Panc1 (cell line): ENCODE results near the gene DPH2. TPM values are rescaled to one million over a fixed set of nuclear protein-coding genes. Genes with fewer than 3 reads are reported as not detected.

Source experiments
- ATAC-seq: fragments of 200-7000 bp; cut with Tn5 transposase; 2 replicates; pipeline ENCODE4 v1.9.1; 2020; ENCODE audit warnings: mild to moderate bottlenecking, moderate library complexity
- BruUV-seq: library from RNA; stranded (reverse); fragments of 400-500 nt; replicated peaks from 2 replicates; lab custom pipeline; 2021; lab: Mats Ljungman, UMichigan
- CTCF ChIA-PET: fragments of 300-600 bp; sonication (Branson Sonifier 250); formaldehyde crosslinking; loops from one replicate; lab custom pipeline; 2022; ENCODE audit warnings: antibody characterized with exemption; lab: Charles Lee
- POLR2A ChIA-PET: fragments of 300-600 bp; sonication (Branson Sonifier 250); formaldehyde crosslinking; loops from one replicate; lab custom pipeline; 2022; ENCODE audit warnings: antibody characterized with exemption; lab: Charles Lee
- DNase-seq: peaks from one replicate; pipeline ENCODE4 v3.0.0-alpha.2; 2010; ENCODE audit warnings: low read depth, low spot score
- H3K27ac ChIP-seq: 2 replicates; pipeline ENCODE4 v1.5.1; 2011; ENCODE audit warnings: mild to moderate bottlenecking, low read length, inconsistent platforms
- H3K27me3 ChIP-seq: fragments of 200-500 bp; sonication (Bioruptor generic); 2 replicates; pipeline ENCODE4 v1.6.0; 2014; ENCODE audit warnings: low read length, inconsistent platforms; ENCODE audit not compliant: control insufficient read depth, insufficient read depth
- H3K36me3 ChIP-seq: fragments of 200-500 bp; sonication (Bioruptor generic); 2 replicates; pipeline ENCODE4 v1.5.1; 2014; ENCODE audit warnings: inconsistent platforms, mild to moderate bottlenecking, low read length, moderate library complexity; ENCODE audit not compliant: control insufficient read depth, insufficient read depth
- H3K4me1 ChIP-seq: 2 replicates; pipeline ENCODE4 v1.5.1; 2011; ENCODE audit warnings: inconsistent platforms, mild to moderate bottlenecking, low read length, moderate library complexity; ENCODE audit not compliant: control insufficient read depth, insufficient read depth
- H3K4me3 ChIP-seq, 2 experiments: 2 replicates each; pipeline ENCODE4 v1.5.1; 2011 to 2012; ENCODE audit warnings: low read depth in 2 of 2, low read length in 2 of 2, mild to moderate bottlenecking in 2 of 2, inconsistent platforms in 1 of 2, moderate library complexity in 1 of 2
- H3K9me3 ChIP-seq: fragments of 200-500 bp; sonication (Bioruptor generic); 2 replicates; pipeline ENCODE4 v1.5.1; 2014; ENCODE audit warnings: low read depth, mild to moderate bottlenecking, inconsistent platforms, low read length, moderate library complexity; ENCODE audit not compliant: control insufficient read depth, insufficient read depth
- CTCF ChIP-seq: fragments of 450-650 bp; IDR thresholded peaks from 2 replicates; pipeline ENCODE4 v1.5.1; 2017; ENCODE audit warnings: mild to moderate bottlenecking
- POLR2AphosphoS5 ChIP-seq: IDR thresholded peaks from 2 replicates; pipeline ENCODE4 v1.6.1; 2012; ENCODE audit warnings: mild to moderate bottlenecking, low read depth, low read length, moderate library complexity
- REST ChIP-seq, 2 experiments: IDR thresholded peaks; 2 replicates each; pipeline ENCODE4 v1.6.1; 2011 to 2012; ENCODE audit warnings: low read depth in 2 of 2, control low read depth in 1 of 2, low read length in 1 of 2, mild to moderate bottlenecking in 1 of 2, moderate library complexity in 1 of 2; ENCODE audit not compliant: insufficient read depth in 1 of 2
- SIN3A ChIP-seq: IDR thresholded peaks from 2 replicates; pipeline ENCODE4 v1.6.1; 2012; ENCODE audit warnings: low read depth, mild to moderate bottlenecking, low read length, moderate library complexity, borderline replicate concordance; ENCODE audit not compliant: insufficient read depth
- TCF7L2 ChIP-seq: IDR thresholded peaks from 2 replicates; pipeline ENCODE4 v1.6.1; 2011; ENCODE audit warnings: mild to moderate bottlenecking, low read depth, low read length, inconsistent platforms
- in situ Hi-C: cut with HindIII; loops from 2 replicates; pipeline ENCODE4 v1.10.0; 2016; ENCODE audit warnings: low sequenced_read_pairs, low pct_unique_long_range_greater_than_20kb
- intact Hi-C: fragments of 100-400 bp; cut with micrococcal nuclease; formaldehyde crosslinking; loops from one replicate; pipeline ENCODE4 v1.10.0; 2022; ENCODE audit not compliant: unreplicated experiment
- total RNA-seq: library from RNA; stranded (reverse); gene quantifications from one replicate; pipeline ENCODE4 v1.2.1, GENCODE V29; 2021; ENCODE audit not compliant: unreplicated experiment

Gene DPH2
- total RNA-seq, 1 experiment from 2014 or later: 76.0 TPM

GRCh38 chr1:43981135-43981491 is 11.3 kb downstream of the DPH2 start:
- no peak overlapping the region for H3K27ac ChIP-seq
- no peak for DNase-seq
- no TSS peak for BruUV-seq
- intact Hi-C loops (no loop called here), in situ Hi-C loops (no loop called here)
- no peaks in the 10 kb centered on the region for H3K27me3 ChIP-seq
- ATAC-seq: no peak
- H3K36me3 ChIP-seq: peaks cover 6% of the 10 kb centered on the region; the same call in 1 of the 2 replicates
- TF ChIP-seq CTCF: no peak
- no peak for TF ChIP-seq REST (IDR thresholded peaks at IDR 0.05; ENCODE audit: insufficient read depth in 1 of 2, low read depth in 2 of 2, low read length in 1 of 2)
- no peak for TF ChIP-seq TCF7L2
- TF ChIP-seq SIN3A: no peak
- TF ChIP-seq POLR2AphosphoS5: no peak
- no peak overlapping the region for H3K4me3 ChIP-seq
- POLR2A ChIA-PET: no interaction called here
- CTCF ChIA-PET: no interaction called here
- no peaks in the 10 kb centered on the region for H3K9me3 ChIP-seq
- peaks cover 30% of the 10 kb centered on the region for H3K4me1 ChIP-seq

GRCh38 chr1:43981636-43982035 is 11.8 kb downstream of the DPH2 start:
- ChIA-PET CTCF (no interaction called here), POLR2A (no interaction called here)
- BruUV-seq: no TSS peak
- Histone ChIP-seq H3K27me3 (no peaks in the 10 kb centered on the region), H3K9me3 (no peaks in the 10 kb centered on the region), H3K36me3 (peaks cover 6% of the 10 kb centered on the region; the same call in 1 of the 2 replicates), H3K27ac (no peak overlapping the region), H3K4me3 (no peak overlapping the region), H3K4me1 (peaks cover 25% of the 10 kb centered on the region)
- TF ChIP-seq POLR2AphosphoS5: no peak
- TF ChIP-seq SIN3A: no peak
- no peak for TF ChIP-seq TCF7L2
- TF ChIP-seq REST (IDR thresholded peaks at IDR 0.05; ENCODE audit: insufficient read depth in 1 of 2, low read depth in 2 of 2, low read length in 1 of 2): no peak
- no peak for TF ChIP-seq CTCF
- DNase-seq (no peak), ATAC-seq (no peak)
- intact Hi-C loops (no loop called here), in situ Hi-C loops (no loop called here)
